ENCODE data around the gene CDH16. TPM values are rescaled to one million over a fixed set of nuclear protein-coding genes. Genes with fewer than 3 reads are reported as not detected.
A peak's percentile ranks its signal among the peaks of the same experiment; 100 is the strongest.

Gene CDH16
- total RNA-seq, 4 donors from 2014 or later: 11.3 to 19.5 (median 15.4) TPM; not detected in 1

DNA sequence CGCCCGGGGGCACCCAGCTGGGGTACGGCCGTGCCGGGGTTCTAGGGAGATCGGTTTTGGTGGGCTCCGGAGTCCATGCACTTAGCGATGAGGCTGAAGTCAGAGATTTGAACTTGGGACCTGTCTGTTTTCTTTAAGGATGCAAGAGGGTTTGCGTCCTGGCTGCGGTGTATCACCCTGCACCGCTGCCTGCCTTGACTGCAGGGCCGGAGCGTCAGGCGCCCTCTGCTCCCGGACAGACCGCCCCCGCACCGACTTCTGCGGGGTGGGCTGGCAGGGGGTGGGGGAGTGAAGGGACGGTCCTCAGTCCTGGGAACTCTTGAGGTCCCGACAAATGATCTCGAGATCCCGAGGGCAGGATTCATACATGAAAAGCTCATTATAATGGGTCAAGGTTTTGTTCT, 37.7 kb downstream of the CDH16 start:
- DNase-seq: peak in 1 of 3 donors; percentile 20
- no peak for TF ChIP-seq POLR2A (IDR thresholded peaks at IDR 0.05)
- TF ChIP-seq, protein P1, sequence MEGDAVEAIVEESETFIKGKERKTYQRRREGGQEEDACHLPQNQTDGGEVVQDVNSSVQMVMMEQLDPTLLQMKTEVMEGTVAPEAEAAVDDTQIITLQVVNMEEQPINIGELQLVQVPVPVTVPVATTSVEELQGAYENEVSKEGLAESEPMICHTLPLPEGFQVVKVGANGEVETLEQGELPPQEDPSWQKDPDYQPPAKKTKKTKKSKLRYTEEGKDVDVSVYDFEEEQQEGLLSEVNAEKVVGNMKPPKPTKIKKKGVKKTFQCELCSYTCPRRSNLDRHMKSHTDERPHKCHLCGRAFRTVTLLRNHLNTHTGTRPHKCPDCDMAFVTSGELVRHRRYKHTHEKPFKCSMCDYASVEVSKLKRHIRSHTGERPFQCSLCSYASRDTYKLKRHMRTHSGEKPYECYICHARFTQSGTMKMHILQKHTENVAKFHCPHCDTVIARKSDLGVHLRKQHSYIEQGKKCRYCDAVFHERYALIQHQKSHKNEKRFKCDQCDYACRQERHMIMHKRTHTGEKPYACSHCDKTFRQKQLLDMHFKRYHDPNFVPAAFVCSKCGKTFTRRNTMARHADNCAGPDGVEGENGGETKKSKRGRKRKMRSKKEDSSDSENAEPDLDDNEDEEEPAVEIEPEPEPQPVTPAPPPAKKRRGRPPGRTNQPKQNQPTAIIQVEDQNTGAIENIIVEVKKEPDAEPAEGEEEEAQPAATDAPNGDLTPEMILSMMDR (IDR thresholded peaks at IDR 0.05): no peak
- H3K9me3 ChIP-seq: no peaks in the 10 kb centered on the region
- H3K4me3 ChIP-seq: peak overlapping the region; percentile 85 to 92 (median 90)
- H3K36me3 ChIP-seq: peaks cover 0 to 27% (median 0%) of the 10 kb centered on the region in 3 donors
- H3K27me3 ChIP-seq: no peaks in the 10 kb centered on the region
- peaks cover 0 to 20% (median 4%) of the 10 kb centered on the region in 4 donors for H3K4me1 ChIP-seq
- peak overlapping the region; percentile 58 to 76 (median 69) for H3K27ac ChIP-seq

DNA sequence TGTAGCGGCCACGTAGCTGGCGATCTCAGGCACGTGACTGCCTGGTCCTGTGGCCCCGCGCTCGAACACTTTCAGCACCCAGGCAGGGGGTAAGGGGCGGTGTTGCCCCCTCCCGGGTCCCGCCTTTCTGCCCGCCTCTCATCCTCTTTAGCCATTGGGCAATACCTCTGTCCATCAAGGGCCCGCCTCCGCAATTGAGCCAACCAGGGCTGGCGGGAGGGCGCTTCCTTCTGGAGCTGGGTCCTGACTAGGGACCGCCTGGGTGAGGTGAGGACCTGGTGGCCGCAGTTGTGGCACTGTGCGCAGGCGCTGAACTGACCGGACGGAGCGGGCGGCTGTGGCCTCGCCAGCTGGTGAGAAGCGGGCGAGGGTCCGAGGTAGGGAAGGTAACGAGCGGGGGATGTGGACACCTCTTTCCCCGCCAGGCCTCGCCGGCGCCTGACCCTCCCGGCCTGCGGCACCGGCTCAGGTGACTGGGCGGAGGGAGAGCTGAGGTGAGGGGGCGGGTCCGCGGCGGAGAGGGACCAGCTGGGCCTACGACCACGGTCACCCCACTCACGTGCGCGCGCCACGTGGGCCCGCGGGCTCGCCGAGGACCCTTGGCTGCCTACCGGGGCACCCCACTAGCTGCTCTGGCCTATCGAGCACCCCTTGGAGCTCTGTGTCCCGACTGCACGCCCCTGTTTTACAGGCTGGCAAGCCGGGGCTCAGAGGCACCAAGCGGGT, 38.2 kb downstream of the CDH16 start, which contains the start of gene PDP2:
Gene PDP2, plus strand, starts transcription at position 228 of the 726 bp plus-strand sequence. CDS start 3,770 bp downstream, outside the sequence.
- Histone ChIP-seq H3K4me1 (peaks cover 0 to 20% (median 4%) of the 10 kb centered on the region in 4 donors), H3K4me3 (peak within 1 kb of the TSS; percentile 85 to 92 (median 90)), H3K27ac (peak within 1 kb of the TSS; percentile 58 to 76 (median 69)), H3K9me3 (no peaks in the 10 kb centered on the region), H3K27me3 (no peaks in the 10 kb centered on the region), H3K36me3 (peaks cover 0 to 21% (median 0%) of the 10 kb centered on the region in 3 donors)
- peak; percentile 95 to 98 (median 96) for DNase-seq
- TF ChIP-seq, protein P1 (IDR thresholded peaks at IDR 0.05): peak in 2 of 6 experiments; percentile 1 to 9
- peak; percentile 67 to 70 for TF ChIP-seq POLR2A (IDR thresholded peaks at IDR 0.05)

DNA sequence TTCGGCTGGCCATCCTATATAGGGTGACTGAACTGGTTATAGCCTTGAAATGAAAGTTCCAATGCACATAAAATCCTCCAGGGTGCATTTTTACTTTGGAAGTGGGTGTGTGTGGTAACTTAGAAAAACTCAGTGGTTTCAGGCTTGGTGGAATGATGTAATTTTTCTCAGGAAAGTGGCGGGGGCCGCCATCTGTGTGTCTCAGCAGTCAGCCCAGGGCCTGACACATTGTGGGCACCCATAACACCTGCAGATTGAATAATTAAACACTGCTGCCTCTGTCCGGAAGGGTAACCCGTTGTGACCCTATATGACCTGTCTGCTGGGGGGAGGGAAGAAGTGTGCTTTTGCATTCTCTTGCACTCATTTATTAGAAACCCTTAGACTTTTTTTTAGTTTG, 40.6 kb downstream of the CDH16 start:
- H3K27ac ChIP-seq: peak overlapping the region in 1 of 4 donors; percentile 7
- DNase-seq: no peak

DNA sequence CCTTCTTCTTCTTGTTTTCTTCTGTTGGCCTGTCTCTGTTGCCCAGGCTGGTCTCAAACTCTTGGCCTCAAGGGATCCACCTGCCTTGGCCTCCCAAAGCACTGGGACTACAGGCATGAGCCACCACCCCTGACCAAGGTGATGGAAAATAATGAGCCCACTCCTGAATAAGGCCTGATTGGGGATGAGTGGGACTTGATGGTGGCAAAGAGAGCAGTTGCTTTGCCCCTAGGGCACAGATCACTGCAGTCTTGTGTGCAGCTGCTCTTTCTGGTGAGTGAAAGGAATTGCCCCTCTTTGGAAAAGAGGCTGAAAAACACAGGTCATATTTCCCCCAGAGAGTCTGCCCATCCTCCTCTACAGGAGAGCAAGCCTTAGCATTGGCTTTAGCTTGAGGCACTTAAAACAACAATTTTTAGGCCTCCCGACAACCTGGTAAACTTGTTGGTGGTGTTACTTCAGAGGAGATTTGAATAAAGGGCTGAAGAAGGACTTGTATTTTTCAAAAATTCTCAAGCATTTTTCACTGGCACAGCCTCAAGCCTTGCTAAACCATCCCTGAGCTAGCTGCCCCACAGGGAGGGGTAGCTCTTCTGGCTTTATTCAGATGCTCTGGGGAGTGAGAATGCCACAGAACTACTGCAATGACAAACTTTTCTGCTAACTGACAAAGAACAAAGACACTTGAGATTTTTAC, 44.5 kb downstream of the CDH16 start:
- H3K36me3 ChIP-seq: no peaks in the 10 kb centered on the region
- DNase-seq: no peak
- TF ChIP-seq, protein P1 (IDR thresholded peaks at IDR 0.05): no peak
- TF ChIP-seq POLR2A (IDR thresholded peaks at IDR 0.05): no peak
- H3K27me3 ChIP-seq: no peaks in the 10 kb centered on the region
- H3K4me3 ChIP-seq: no peak overlapping the region
- H3K9me3 ChIP-seq: no peaks in the 10 kb centered on the region
- peak overlapping the region in 2 of 4 donors; percentile 15 to 22 for H3K27ac ChIP-seq
- H3K4me1 ChIP-seq: peaks cover 0 to 22% (median 8%) of the 10 kb centered on the region in 4 donors

More for the DNA sequence above, 40.6 kb downstream of the CDH16 start:
- Histone ChIP-seq H3K36me3 (no peaks in the 10 kb centered on the region), H3K4me1 (peaks cover 0 to 20% (median 5%) of the 10 kb centered on the region in 4 donors), H3K4me3 (no peak overlapping the region), H3K27me3 (no peaks in the 10 kb centered on the region), H3K9me3 (no peaks in the 10 kb centered on the region)
- TF ChIP-seq, protein P1 (IDR thresholded peaks at IDR 0.05): peak in 1 of 6 experiments; percentile 2
- TF ChIP-seq POLR2A (IDR thresholded peaks at IDR 0.05): no peak

DNA sequence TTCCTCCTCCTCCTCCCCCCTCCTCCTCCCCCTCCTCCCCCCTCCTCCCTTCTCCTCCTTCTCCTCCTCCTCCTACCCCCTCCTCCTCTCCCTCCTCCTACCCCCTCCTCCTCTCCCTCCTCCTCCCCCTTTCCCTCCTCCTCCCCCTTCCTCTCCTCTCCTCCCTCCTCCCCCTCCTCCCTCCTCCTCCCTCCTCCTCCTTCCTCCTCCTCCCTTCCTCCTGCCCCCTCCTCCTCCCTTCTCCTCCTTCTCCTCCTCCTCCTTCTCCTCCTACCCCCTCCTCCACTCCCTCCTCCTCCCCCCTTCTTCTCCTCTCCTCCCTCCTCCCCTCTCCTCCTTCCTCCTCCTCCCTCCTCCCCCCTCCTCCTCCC, 45.0 kb downstream of the CDH16 start:
- Histone ChIP-seq H3K36me3 (no peaks in the 10 kb centered on the region), H3K4me3 (no peak overlapping the region), H3K27me3 (no peaks in the 10 kb centered on the region), H3K27ac (peak overlapping the region; percentile 44 to 88 (median 71)), H3K4me1 (peaks cover 0 to 22% (median 8%) of the 10 kb centered on the region in 4 donors), H3K9me3 (no peaks in the 10 kb centered on the region)
- TF ChIP-seq, protein P1 (IDR thresholded peaks at IDR 0.05): no peak
- no peak for TF ChIP-seq POLR2A (IDR thresholded peaks at IDR 0.05)
- DNase-seq: no peak
